Measurements from ENCODE around the gene PHLDA3. TPM values are rescaled to one million over a fixed set of nuclear protein-coding genes. Genes with fewer than 3 reads are reported as not detected.
A peak's percentile ranks its signal among the peaks of the same experiment; 100 is the strongest.

PHLDA3 gene
- total RNA-seq, 2 donors from 2014 or later: 25.2 to 48.8 TPM

- no peak for DNase-seq
- intact Hi-C loops (cut with DNase I): no loop called here
- no peaks in the 10 kb centered on the region for H3K27me3 ChIP-seq
Observed at GRCh38 chr1:201436969-201437368, 32.0 kb downstream of the PHLDA3 start.

DNA sequence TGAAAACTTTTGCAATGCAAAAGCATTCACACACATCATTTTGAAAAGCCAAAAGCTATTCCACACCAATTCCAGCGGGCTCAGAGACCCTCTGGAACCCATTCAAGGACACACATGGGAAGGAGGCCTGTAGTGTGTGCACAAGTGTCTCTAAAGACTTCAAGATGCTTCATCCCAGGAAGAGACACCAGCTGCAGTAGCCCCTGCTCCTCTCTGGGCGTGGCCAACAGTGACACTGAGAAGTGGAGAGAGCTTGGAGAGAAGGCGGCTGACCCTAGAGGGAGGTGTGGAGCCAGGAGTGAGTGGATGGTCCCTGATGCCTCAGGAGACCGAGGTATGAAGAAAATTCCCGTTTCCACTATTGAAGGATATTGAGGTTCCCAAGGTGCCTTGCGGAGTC is 32.6 kb downstream of the PHLDA3 start:
- H3K4me3 ChIP-seq: no peak overlapping the region
- intact Hi-C loops (cut with DNase I): no loop called here
- TF ChIP-seq POLR2A (IDR thresholded peaks at IDR 0.05): no peak
- TF ChIP-seq, protein P1, sequence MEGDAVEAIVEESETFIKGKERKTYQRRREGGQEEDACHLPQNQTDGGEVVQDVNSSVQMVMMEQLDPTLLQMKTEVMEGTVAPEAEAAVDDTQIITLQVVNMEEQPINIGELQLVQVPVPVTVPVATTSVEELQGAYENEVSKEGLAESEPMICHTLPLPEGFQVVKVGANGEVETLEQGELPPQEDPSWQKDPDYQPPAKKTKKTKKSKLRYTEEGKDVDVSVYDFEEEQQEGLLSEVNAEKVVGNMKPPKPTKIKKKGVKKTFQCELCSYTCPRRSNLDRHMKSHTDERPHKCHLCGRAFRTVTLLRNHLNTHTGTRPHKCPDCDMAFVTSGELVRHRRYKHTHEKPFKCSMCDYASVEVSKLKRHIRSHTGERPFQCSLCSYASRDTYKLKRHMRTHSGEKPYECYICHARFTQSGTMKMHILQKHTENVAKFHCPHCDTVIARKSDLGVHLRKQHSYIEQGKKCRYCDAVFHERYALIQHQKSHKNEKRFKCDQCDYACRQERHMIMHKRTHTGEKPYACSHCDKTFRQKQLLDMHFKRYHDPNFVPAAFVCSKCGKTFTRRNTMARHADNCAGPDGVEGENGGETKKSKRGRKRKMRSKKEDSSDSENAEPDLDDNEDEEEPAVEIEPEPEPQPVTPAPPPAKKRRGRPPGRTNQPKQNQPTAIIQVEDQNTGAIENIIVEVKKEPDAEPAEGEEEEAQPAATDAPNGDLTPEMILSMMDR (IDR thresholded peaks at IDR 0.05): no peak
- peaks cover 8% of the 10 kb centered on the region for H3K4me1 ChIP-seq
- no peak overlapping the region for H3K27ac ChIP-seq
- no peak for DNase-seq
- WGBS, 2 donors: 53 to 67% methylated on average over 6 of the region's 6 CpGs
- H3K27me3 ChIP-seq: no peaks in the 10 kb centered on the region
- no peaks in the 10 kb centered on the region for H3K36me3 ChIP-seq (replicated peaks in 1 of 2; ENCODE audit: insufficient read depth in 1 of 2, low read depth in 2 of 2)
- no peaks in the 10 kb centered on the region for H3K9me3 ChIP-seq
- no peak for ATAC-seq

More at GRCh38 chr1:201436969-201437368, 32.0 kb downstream of the PHLDA3 start:
- Histone ChIP-seq H3K27ac (no peak overlapping the region), H3K36me3 (replicated peaks in 1 of 2; ENCODE audit: insufficient read depth in 1 of 2, low read depth in 2 of 2) (no peaks in the 10 kb centered on the region), H3K4me3 (no peak overlapping the region), H3K4me1 (peaks cover 8% of the 10 kb centered on the region), H3K9me3 (no peaks in the 10 kb centered on the region)
- TF ChIP-seq POLR2A (IDR thresholded peaks at IDR 0.05): no peak
- TF ChIP-seq, protein P1 (IDR thresholded peaks at IDR 0.05): no peak
- 59 to 73% methylated on average over 3 of the region's 3 CpGs for WGBS, 2 donors
- ATAC-seq: no peak

- Histone ChIP-seq H3K36me3 (replicated peaks in 1 of 2; ENCODE audit: insufficient read depth in 1 of 2, low read depth in 2 of 2) (no peaks in the 10 kb centered on the region), H3K27ac (no peak overlapping the region), H3K4me3 (no peak overlapping the region), H3K4me1 (peaks cover 19% of the 10 kb centered on the region), H3K27me3 (no peaks in the 10 kb centered on the region), H3K9me3 (no peaks in the 10 kb centered on the region)
- 87 to 91% methylated on average over 3 of the region's 3 CpGs for WGBS, 2 donors
- ATAC-seq: no peak
- intact Hi-C loops (cut with DNase I): no loop called here
- DNase-seq: no peak
- no peak for TF ChIP-seq POLR2A (IDR thresholded peaks at IDR 0.05)
- TF ChIP-seq, protein P1 (IDR thresholded peaks at IDR 0.05): no peak
Observed at GRCh38 chr1:201434266-201434665, 34.7 kb downstream of the PHLDA3 start.

GRCh38 chr1:201433609-201434008 is 35.4 kb downstream of the PHLDA3 start:
- Histone ChIP-seq H3K27me3 (no peaks in the 10 kb centered on the region), H3K27ac (no peak overlapping the region), H3K4me3 (no peak overlapping the region), H3K36me3 (replicated peaks in 1 of 2; ENCODE audit: insufficient read depth in 1 of 2, low read depth in 2 of 2) (no peaks in the 10 kb centered on the region), H3K9me3 (no peaks in the 10 kb centered on the region), H3K4me1 (peaks cover 19% of the 10 kb centered on the region)
- no peak for ATAC-seq
- no peak for DNase-seq
- 82 to 83% methylated on average over 6 of the region's 6 CpGs for WGBS, 2 donors
- TF ChIP-seq, protein P1 (IDR thresholded peaks at IDR 0.05): no peak
- no peak for TF ChIP-seq POLR2A (IDR thresholded peaks at IDR 0.05)
- intact Hi-C loops (cut with DNase I): no loop called here

DNA sequence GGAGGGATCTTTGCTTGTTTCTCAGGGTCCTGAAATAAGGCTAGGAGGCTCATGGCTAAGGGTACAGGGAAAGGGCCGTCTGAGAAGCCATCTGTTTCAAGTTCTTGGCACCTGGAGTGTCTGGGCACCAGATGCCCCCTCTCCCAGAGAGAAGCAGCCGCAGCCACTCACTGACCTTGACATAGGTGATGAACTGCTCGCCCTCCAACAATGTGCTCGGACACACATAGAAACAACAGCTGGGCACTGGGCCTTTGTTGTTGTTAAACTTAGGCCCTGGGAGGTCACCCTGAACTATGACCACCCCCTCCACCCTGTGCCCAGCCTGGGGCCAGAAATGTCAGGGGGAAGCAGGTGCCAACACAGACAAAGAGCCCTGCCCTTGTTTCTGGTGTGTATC is 38.2 kb downstream of the PHLDA3 start:
- DNase-seq: peak in 3 of 4 donors; percentile 22 to 47 (median 34)
- Histone ChIP-seq H3K36me3 (replicated peaks in 1 of 2; ENCODE audit: insufficient read depth in 1 of 2, low read depth in 2 of 2) (no peaks in the 10 kb centered on the region), H3K27me3 (no peaks in the 10 kb centered on the region), H3K27ac (no peak overlapping the region), H3K9me3 (no peaks in the 10 kb centered on the region), H3K4me1 (peaks cover 15% of the 10 kb centered on the region), H3K4me3 (no peak overlapping the region)
- ATAC-seq: no peak
- 31 to 43% methylated on average over 3 to 4 of the region's 4 CpGs for WGBS, 2 donors
- no peak for TF ChIP-seq POLR2A (IDR thresholded peaks at IDR 0.05)
- TF ChIP-seq, protein P1 (IDR thresholded peaks at IDR 0.05): no peak
- intact Hi-C loops (cut with DNase I): no loop called here
